HEK293 (cell line): ENCODE data around the gene PFKL.

Source experiments
- CTCF ChIP-seq: fragments of 450-650 bp; formaldehyde crosslinking; IDR thresholded peaks from 2 replicates; pipeline ENCODE4 v1.5.1; 2016; ENCODE audit warnings: missing biosample characterization, missing genetic modification characterization
- MEIS1 ChIP-seq: sonication (generic); formaldehyde crosslinking; IDR thresholded peaks from 2 replicates; pipeline ENCODE4 v1.8.1; 2022; ENCODE audit warnings: missing genetic modification reagents, mild to moderate bottlenecking, borderline replicate concordance
- PBX3 ChIP-seq: sonication (generic); formaldehyde crosslinking; IDR thresholded peaks from 2 replicates; pipeline ENCODE4 v1.8.1; 2022; ENCODE audit warnings: mild to moderate bottlenecking, moderate library complexity, missing genetic modification reagents
- ZFP3 ChIP-seq: fragments of 450-650 bp; formaldehyde crosslinking; IDR thresholded peaks from 2 replicates; pipeline ENCODE4 v1.5.1; 2016; ENCODE audit warnings: low read depth, missing biosample characterization, missing genetic modification characterization
- ZNF211 ChIP-seq: fragments of 450-650 bp; formaldehyde crosslinking; IDR thresholded peaks from 2 replicates; pipeline ENCODE4 v1.5.1; 2016; ENCODE audit warnings: low read depth, missing biosample characterization, missing genetic modification characterization
- ZNF280C ChIP-seq: fragments of 450-650 bp; formaldehyde crosslinking; IDR thresholded peaks from 2 replicates; pipeline ENCODE4 v1.5.1; 2016; ENCODE audit warnings: missing biosample characterization, missing genetic modification characterization
- ZNF394 ChIP-seq: fragments of 450-650 bp; formaldehyde crosslinking; IDR thresholded peaks from 2 replicates; pipeline ENCODE4 v1.5.1; 2016; ENCODE audit warnings: missing biosample characterization, missing genetic modification characterization, mild to moderate bottlenecking, moderate library complexity, borderline replicate concordance
- ZNF501 ChIP-seq: fragments of 450-650 bp; formaldehyde crosslinking; IDR thresholded peaks from 2 replicates; pipeline ENCODE4 v1.5.1; 2016; ENCODE audit warnings: missing biosample characterization, missing genetic modification characterization
- ZNF600 ChIP-seq: fragments of 450-650 bp; formaldehyde crosslinking; IDR thresholded peaks from 2 replicates; pipeline ENCODE4 v1.5.1; 2016; ENCODE audit warnings: missing biosample characterization, missing genetic modification characterization
- ZNF785 ChIP-seq: fragments of 450-650 bp; formaldehyde crosslinking; IDR thresholded peaks from 2 replicates; pipeline ENCODE4 v1.5.1; 2016; ENCODE audit warnings: missing biosample characterization, missing genetic modification characterization

- peak; percentile 79; the same call in 1 of the 2 replicates for TF ChIP-seq CTCF (tag by site-specific recombination)
- peak; percentile 48 for TF ChIP-seq ZNF394
- TF ChIP-seq ZNF600 (tag by site-specific recombination): peak; percentile 66; the same call in 1 of the 2 replicates
- no peak for TF ChIP-seq ZNF211
- no peak for TF ChIP-seq PBX3 (CRISPR knock-in tag)
- no peak for TF ChIP-seq ZNF501 (tag by site-specific recombination)
- TF ChIP-seq MEIS1 (CRISPR knock-in tag): no peak
- no peak for TF ChIP-seq ZNF785 (tag by site-specific recombination)
- TF ChIP-seq ZNF280C (tag by site-specific recombination): no peak
- no peak for TF ChIP-seq ZFP3 (tag by site-specific recombination)
These were observed 2.1 kb upstream of the PFKL start for GRCh38 chr21:44297525-44298290.
